ENCODE data around the gene HOXA5.

The HOXA5 gene

GRCh38 chr7:27182285-27182841 lies 38.9 kb upstream of the HOXA5 start:
- DNase-seq: peak in 1 of 2 experiments; percentile 53

GRCh38 chr7:27181795-27182275 lies 38.4 kb upstream of the HOXA5 start:
- no peak for DNase-seq

GRCh38 chr7:27180431-27181420 lies 37.2 kb upstream of the HOXA5 start:
- peak in 1 of 2 experiments; percentile 37 for DNase-seq

GRCh38 chr7:27179503-27180430 lies 36.3 kb upstream of the HOXA5 start:
- DNase-seq: peak; percentile 91 to 96

GRCh38 chr7:27179030-27179429 lies 35.5 kb upstream of the HOXA5 start:
- DNase-seq: peak in 1 of 2 experiments; percentile 50

- DNase-seq: peak in 1 of 2 experiments; percentile 73
Observed at GRCh38 chr7:27178366-27178765, 34.9 kb upstream of the HOXA5 start.

- DNase-seq: peak in 1 of 2 experiments; percentile 47
Observed at GRCh38 chr7:27177795-27178320, 34.4 kb upstream of the HOXA5 start.

- DNase-seq: peak in 1 of 2 experiments; percentile 59
Observed at GRCh38 chr7:27176962-27177794, 33.7 kb upstream of the HOXA5 start.

GRCh38 chr7:27176524-27176845 lies 33.0 kb upstream of the HOXA5 start:
- no peak for DNase-seq

- DNase-seq: peak in 1 of 2 experiments; percentile 75
Observed at GRCh38 chr7:27175626-27176523, 32.4 kb upstream of the HOXA5 start.

GRCh38 chr7:27174874-27175625 lies 31.6 kb upstream of the HOXA5 start:
- peak in 1 of 2 experiments; percentile 88 for DNase-seq

- DNase-seq: peak in 1 of 2 experiments; percentile 92
Observed at GRCh38 chr7:27173956-27174873, 30.7 kb upstream of the HOXA5 start, which contains the start of gene HOXA10. Gene HOXA10 (minus strand): TSS chr7:27174320. CDS start chr7:27174306, 14 bp downstream.

- DNase-seq: peak in 1 of 2 experiments; percentile 66
Observed at GRCh38 chr7:27173511-27173955, 30.1 kb upstream of the HOXA5 start.

- DNase-seq: peak in 1 of 2 experiments; percentile 79
Observed at GRCh38 chr7:27172823-27173510, 29.5 kb upstream of the HOXA5 start.

- peak in 1 of 2 experiments; percentile 68 for DNase-seq
Observed at GRCh38 chr7:27172315-27172774, 28.9 kb upstream of the HOXA5 start.

- peak in 1 of 2 experiments; percentile 86 for DNase-seq
Observed at GRCh38 chr7:27171637-27172314, 28.3 kb upstream of the HOXA5 start.

GRCh38 chr7:27171325-27171636 lies 27.8 kb upstream of the HOXA5 start:
- peak in 1 of 2 experiments; percentile 75 for DNase-seq
